Dedifferentiated amniotic fluid mesenchymal stem cell (primary cell): ENCODE results near the gene PAK1.
"Not testable (repeated sequence)": the region's sequence is repeated elsewhere in the genome, so short reads cannot be mapped to it uniquely, and the experiment has no call there.

Source experiments
- DNase-seq: peaks from one replicate; pipeline ENCODE4 v3.0.0-alpha.2; 2016; ENCODE audit errors: extremely low spot score

PAK1 gene

DNA sequence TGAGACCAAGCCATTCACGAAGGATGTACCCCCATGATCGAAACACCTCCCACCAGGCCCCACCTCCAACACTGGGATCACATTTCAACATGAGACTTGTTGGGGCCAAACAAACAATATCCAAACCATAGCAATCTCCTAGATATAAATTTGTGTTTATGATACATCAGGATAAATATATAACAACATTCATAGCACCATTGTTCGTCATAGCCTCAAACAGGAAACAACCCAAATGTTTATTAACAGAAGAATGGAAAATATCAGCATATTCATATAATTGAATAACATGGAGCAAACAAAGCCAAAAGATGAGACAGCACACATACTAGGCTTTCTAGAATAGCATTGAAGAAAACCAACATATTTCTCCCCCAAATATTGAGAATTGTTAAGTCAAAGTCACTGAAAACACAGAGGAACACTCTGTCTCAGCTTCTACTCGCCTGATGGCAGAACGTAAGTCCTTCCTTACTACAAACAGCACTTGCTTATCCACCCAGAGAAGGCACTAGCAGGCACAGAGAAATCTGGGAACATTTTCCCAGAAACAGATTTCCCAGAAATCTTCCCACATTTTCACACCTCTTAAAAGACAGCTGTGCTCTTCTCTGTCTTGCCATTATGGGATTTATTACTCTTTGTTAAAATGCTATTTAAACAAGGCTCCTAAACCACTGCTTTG lies 164.4 kb downstream of the PAK1 start:
- no peak for DNase-seq

DNA sequence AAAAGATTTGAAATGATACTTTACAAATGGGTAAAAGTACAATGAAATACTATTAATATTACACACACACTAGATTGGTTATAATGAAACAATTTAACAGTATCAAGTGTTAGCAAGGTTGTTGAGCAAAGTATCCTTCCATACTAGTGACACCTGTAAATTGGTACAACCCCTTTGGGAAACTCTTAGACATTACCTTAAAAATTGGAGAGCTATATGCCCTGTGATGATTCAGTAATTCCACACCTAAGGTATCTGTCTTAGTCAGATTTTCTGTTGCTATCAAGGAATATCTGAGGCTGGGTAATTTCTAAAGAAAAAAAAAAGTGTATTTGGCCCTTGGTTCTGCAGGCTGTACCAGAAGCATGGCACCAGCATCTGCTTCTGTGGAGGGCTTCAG lies 165.1 kb downstream of the PAK1 start:
- no peak for DNase-seq

DNA sequence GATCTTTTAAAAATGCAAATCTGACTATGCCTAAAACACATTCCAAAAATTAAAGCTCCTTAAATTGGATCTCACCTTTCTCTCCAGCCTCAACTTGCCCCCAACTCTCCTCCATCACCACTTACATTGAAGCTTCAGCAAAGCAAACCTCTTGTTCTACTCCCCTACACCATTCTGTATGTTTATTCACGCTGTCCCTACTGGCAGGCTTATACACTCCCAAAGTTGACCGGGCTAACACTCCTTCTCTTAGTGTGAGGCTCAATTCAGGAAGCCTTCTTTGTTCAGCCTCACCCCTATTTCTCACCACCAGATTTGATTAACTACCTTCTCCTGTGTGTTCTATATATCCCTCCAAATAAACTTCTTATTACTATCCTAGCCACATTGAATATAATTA lies 170.6 kb downstream of the PAK1 start:
- no peak for DNase-seq

DNA sequence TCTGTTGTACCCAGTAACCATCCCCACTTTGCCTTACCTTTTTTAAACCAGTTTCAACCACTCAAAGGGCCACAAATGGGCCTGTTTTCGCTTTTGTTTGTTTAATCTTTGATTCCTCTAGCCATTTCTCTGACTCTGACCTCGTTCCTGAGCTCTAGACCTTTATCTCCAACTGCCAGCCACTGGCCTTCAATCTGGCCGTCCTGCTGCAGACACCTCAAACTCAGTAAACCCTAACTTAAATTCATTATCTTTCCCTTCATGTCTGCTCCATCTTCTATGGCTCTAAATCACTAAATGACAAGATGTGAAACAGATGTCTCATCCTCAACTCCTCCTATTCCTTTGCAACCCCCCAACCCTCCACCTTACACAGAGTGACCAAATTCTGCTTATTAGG lies 171.1 kb downstream of the PAK1 start:
- no peak for DNase-seq

DNA sequence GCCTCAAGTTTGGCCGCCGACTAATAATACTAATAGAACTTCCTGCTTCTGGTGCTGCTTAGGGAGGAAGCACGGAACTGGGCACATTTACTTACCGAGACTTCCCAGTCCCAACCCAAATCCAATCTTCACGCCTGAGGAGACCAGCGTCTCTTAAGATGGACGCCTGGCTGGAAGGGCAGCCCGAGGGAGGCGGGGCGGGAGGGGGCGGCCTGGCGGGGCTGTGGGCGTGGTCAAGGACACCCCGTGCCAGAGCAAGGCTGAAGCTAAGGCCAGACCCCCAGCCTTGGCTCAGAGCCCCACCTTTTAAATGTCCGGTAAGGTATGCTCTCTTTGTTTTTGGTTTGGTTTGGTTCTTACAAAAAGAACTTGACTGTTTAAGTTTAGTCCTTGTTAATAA lies 172.4 kb downstream of the PAK1 start, which contains the start of gene GDPD4:
TSS of gene GDPD4 (minus strand) at position 177 of the 400 bp plus-strand sequence. CDS start 16,549 bp downstream, outside the sequence.
- DNase-seq, result no peak

DNA sequence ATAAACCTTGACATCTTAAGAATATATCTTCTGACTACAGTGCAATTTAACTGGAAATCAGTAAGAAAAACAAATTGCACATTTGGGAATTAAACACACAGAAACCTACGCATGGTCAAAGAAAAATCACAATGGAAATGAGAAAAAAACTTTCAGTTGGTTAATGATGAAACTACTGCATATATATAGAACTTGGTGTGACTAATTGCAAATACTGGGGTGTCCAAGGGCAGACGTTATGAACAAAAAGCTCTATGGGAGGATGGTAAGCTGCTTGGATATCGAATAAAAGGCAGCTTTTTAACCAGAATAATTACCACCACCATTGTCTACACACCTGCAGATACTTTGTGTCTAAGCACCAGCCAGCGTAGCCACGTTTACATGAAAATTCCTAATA lies 173.2 kb downstream of the PAK1 start:
- no peak for DNase-seq

DNA sequence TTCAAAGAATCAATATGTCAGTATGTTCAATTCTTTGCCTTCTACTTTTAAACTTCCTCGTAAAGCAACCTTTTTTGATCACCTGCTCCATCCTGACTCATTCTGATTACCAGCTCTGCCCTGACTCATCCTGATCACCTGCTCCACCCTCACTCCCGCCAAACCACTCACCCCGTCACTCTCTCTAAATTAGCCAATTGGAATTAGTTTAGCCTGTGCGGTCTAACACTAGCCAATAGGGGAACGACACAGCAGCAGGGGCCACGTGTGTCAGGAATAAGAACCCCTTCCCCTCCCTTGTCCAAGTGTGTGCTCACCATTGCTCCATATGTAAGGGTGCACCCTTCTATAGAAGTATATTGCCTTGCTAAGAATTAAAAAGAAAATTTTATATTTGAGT lies 173.9 kb downstream of the PAK1 start:
- DNase-seq, result not testable (repeated sequence)

DNA sequence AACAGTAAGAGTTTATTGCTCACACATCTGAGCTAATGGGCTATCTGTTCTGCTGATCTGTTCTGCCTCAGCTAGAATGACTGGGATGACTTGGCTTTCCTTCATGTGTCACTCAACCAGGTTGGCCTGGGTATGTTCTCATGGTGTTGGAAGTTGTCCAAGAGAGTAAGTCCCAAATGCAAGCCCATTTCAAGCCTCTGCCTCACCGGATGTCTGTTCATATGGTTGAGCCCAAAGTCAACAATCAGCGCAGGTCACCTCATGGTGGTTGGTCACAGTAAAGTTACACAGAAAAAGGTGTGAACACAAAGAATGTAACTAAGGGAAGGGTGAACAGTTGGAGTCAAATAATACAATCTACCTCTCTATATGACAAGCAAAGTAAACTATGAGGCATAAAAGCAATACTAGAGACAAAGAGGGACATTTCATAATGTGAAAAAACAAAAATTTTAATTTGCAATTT lies 174.3 kb downstream of the PAK1 start:
- no peak for DNase-seq

DNA sequence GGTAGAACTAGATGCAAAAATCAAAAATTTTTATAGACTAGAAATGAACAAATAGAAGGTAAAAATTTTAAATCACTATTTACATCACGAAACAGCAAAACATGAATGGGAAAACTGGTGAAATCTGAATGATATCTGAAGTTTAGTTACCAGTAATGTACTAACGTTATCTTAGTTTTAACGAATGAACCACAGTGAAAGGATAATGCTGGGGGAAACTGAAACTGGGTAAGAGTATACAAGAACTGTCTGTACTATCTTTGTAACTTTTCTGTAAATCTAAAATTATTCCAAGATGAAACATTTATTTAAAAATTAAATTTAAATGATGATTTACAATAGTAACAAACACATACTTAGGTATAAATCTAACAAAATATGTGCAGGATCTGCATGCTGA lies 179.9 kb downstream of the PAK1 start:
- DNase-seq, result no peak

DNA sequence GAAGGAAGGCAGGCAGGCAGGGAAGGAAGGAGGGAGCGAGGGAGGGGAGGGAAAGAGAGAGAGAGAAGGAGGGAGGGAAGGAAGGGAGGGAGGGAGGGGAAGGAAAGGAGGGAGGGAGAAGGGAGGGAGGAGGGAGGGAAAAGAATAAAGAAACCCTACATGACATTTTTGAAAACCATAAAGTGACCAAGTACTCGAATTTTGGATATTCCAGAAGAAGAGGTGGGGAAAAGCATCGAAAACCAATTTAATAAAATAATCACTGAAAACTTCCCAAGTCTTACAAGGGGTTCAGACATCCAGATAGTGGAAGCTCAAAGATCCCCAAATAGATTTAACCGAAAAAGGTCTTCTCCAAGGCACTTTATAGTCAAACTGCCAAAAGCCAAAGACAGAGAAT lies 184.2 kb downstream of the PAK1 start:
- no peak for DNase-seq

DNA sequence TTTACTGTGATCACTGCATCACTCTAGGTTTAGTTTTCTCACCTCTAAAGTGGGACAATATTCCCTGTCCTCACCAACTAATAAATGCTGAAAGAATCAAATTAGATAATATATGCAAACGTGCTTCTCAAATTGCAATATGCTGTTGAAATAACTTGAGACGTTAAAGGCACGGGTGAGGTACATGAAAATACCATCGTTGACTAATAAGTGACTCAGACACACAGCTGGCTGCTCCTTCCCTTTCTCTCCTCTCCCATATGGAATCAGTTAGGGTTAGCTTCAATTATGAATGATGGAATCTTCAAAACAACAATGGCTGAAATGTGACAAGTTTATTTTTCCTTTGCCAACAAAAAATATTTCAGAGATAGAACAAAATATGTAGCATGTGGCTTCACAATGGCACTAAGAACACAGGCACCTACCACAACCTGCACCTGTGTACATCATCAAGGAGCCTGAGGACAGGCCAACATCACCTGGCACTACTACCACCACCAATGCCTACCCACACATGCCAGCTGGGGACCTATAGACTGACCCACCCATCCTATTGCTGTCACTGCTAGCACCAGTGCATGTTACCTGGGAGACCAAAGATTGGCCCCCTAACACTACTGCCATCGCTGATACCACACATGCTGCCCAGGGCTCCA lies 186.2 kb downstream of the PAK1 start:
- DNase-seq, result peak; percentile 88

DNA sequence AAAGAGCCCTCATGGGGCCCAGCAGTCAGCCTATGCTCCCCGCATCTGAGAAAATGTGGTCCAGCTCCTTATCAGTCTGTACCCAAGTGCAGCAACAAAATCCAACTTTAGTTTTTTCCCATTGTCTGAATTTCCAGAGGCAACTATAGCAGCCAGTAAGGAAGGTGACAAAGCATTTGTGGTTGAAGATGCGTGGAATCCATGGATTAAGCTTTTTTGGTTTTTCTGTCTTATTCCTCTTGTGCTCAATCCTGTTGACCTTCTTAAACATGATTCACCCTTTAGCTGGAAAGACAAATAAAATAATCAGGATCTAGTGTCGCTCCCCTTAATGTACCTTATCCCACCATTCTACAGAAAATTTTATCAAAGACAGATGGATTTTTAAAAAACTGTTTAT lies 186.8 kb downstream of the PAK1 start:
- DNase-seq, result no peak

DNA sequence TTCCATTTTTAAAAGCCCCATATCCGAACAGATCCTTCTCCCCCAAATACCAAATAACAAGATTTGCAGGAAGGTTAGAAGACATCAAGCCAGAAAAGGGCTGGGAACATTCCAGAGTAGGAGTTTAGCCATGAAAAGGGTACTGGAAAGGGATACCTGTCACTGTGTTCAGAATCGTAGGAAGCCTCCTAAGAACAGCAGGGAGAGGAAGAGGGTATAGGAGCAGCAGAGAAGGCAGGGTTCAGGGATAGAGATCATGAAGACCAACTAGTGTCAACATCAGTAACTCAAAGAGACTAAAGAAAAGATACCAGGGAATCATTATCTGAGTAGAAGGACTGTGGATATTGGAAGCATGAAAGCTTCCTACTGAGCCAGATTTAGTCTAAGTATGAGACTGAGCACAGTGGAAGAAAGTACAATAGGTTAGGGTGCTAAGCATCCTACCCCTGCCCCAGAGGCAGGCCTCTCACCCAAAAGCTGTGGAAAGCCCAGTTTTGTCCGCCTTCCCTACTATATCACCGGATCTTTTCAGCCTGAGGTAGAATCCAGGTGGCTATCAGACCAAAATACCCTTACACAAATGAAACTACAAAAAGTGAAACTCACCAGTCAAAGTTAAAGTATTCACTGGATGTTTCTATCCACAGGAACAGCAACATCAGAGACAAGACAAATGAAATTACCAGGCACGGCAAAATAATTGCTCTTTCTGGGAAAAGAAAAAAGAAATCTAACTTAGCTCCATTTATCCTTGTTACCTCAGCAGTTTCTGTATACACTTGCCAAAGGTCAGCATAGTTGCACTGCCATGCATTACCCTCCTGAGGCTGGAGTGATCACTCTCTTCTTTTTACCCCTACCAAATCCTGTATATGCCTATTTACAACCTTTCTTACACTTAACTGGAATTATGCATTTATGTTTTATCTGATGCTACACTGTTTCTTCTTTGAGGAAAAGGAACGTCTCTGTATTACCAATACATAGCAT lies 189.1 kb downstream of the PAK1 start:
- no peak for DNase-seq

DNA sequence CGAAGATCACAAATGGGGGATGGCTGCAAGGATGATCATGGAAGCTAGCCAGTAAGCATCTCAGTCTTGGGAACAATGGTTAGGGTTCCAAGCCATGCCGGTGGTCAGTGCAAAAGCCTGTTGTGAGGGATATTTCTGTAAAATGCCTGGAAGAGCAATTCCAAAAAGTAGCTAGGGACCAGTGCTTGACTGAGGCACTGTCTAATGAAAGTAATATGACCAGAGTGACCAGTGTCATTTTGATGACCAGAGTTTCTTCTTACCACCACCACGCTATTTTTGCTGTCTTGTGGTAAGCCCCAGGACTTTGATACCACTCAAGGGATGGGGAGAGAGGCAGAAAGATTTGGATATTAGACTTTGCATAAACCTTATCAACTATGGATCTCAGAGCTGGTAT lies 190.8 kb downstream of the PAK1 start:
- no peak for DNase-seq

DNA sequence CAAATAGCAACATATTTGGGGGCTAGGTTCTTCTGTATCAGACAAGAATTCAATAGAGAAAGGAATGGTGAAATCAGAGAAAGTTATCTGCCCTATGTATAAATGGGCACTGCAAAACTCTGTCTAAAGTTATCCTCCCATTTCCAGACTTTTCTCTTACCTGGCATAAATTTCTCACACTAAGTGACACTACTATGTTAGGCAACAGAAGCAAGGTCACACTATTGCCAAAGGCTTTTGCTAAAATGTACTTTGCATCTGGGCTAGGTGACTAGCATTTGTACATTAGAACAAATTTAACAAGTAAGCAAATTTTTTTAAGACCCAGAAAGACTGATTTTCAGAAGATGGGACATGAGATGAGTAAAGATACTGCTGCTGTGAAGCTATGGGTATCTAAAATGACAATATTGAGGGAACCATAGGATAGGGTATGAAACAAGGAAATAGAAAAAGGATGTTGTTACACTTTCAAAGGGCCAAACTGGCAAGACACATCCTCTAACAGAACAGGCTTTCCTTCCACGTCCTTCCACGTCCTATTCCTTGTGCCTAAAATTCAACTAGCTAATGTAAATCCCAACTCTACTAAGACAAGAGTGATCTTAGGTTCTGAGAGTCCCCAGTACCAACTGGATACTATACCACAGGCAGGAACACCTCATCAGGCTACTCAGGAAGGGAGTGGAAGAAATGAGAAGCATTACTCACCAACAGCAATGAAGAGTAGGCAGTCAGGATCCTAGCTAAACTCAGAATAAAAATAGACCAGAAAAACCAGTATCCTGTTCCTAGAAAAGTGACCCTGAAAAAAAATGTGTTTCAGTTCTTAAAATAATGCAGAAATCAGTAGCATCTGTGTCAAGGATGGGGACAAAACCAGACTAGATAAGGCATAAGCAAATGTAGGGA lies 195.0 kb downstream of the PAK1 start:
- no peak for DNase-seq

DNA sequence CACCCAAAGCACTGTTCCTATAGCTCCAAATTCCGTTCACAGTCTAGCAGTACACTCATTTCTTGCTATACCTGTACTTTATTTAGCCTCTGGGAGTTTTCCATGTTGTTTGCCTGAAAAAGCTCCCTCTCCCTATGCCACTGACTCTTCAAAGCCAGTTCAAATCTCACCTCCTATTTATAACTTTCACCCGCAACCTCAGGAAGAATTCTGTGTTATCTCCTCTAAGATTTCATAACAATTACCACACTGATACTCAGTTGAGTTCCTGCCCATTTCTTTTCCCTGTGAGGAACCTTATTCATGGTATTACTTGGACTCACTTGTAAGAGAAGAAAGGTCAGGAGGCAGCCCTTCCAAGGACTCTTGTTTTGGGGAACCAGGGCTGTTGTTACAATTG lies 197.6 kb downstream of the PAK1 start:
- DNase-seq, result no peak
